Right lobe of liver (tissue), 4 donors: ENCODE measurements around the gene TIMP2.

Experiments used
- CTCF ChIP-seq, 4 donors: fragments of 200-600 bp in 3 of 4; fragments of 450-650 bp in 1 of 4; IDR thresholded peaks; one replicate each; pipeline versions ENCODE4 v1.5.1 to v1.8.0; 2016 to 2022; ENCODE audit warnings: antibody characterized with exemption in 4 of 4, mild to moderate bottlenecking in 2 of 4
- POLR2A ChIP-seq: fragments of 450-650 bp; IDR thresholded peaks from one replicate; pipeline ENCODE4 v1.6.1; 2017; ENCODE audit warnings: antibody characterized with exemption, mild to moderate bottlenecking
- donor health status: DM: no; HTN: no; CAD: no.
- donor health status: DM: no; HTN: no; CAD: no.
- donor health status: DM: no; HTN: yes; CAD: no.

GRCh38 chr17:78870621-78871020, 54.6 kb downstream of the TIMP2 start:
- TF ChIP-seq POLR2A (no peak), CTCF (IDR thresholded peaks at IDR 0.05) (no peak)
